NT2/D1 (cell line): ENCODE measurements around the gene PDE4C.
A peak's percentile ranks its signal among the peaks of the same experiment; 100 is the strongest.

ENCODE experiments used
- DNase-seq: peaks from one replicate; pipeline ENCODE4 v3.0.0-alpha.2; 2011; ENCODE audit warnings: low read depth, low spot score
- H3K27me3 ChIP-seq: 2 replicates; pipeline ENCODE4 v1.6.0; 2011; ENCODE audit warnings: mild to moderate bottlenecking; ENCODE audit not compliant: insufficient read length, insufficient read depth
- H3K36me3 ChIP-seq: 2 replicates; pipeline ENCODE4 v1.6.1; 2011; ENCODE audit warnings: mild to moderate bottlenecking, low read length, mixed read lengths; ENCODE audit not compliant: insufficient read depth, insufficient read length
- H3K4me1 ChIP-seq: 2 replicates; pipeline ENCODE4 v1.5.1; 2011; ENCODE audit not compliant: insufficient read depth, insufficient read length
- H3K4me3 ChIP-seq: 2 replicates; pipeline ENCODE4 v1.5.1; 2011; ENCODE audit warnings: low read depth; ENCODE audit not compliant: insufficient read length
- H3K9ac ChIP-seq: 2 replicates; pipeline ENCODE4 v1.6.0; 2011; ENCODE audit warnings: low read depth; ENCODE audit not compliant: insufficient read length
- H3K9me3 ChIP-seq: 2 replicates; pipeline ENCODE4 v1.5.1; 2011; ENCODE audit warnings: mild to moderate bottlenecking, low read length; ENCODE audit not compliant: insufficient read depth
- SUZ12 ChIP-seq: IDR thresholded peaks from 2 replicates; pipeline ENCODE4 v1.6.1; 2011; ENCODE audit not compliant: insufficient read length, insufficient read depth; ENCODE audit errors: extremely low read depth
- YY1 ChIP-seq: IDR thresholded peaks from 2 replicates; pipeline ENCODE4 v1.6.1; 2011; ENCODE audit not compliant: insufficient read length, insufficient read depth
- ZNF274 ChIP-seq: IDR thresholded peaks from 2 replicates; pipeline ENCODE4 v1.6.1; 2011; ENCODE audit warnings: mild to moderate bottlenecking, low read depth, low read length

PDE4C gene

DNA sequence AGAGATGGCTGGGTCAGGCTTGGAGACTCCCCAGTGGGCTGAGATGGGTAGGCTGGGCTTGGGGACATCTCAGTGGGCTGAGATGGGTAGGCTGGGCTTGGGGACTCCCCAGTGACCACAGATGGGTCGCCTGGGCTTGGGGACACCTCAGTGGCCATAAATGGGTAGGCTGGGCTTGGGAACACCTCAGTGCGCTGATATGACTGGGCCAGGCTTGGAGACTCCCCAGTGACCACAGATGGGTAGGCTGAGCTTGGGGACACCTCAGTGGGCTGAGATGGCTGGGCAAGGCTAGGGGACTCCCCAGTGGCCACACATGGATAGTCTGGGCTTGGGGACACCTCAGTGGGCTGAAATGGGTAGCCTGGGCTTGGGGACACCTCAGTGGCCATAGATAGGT is 35.2 kb upstream of the PDE4C start:
- peaks cover 30% of the 10 kb centered on the region for H3K27me3 ChIP-seq
- no peak overlapping the region for H3K4me3 ChIP-seq
- H3K4me1 ChIP-seq, result no peaks in the 10 kb centered on the region
- no peak for DNase-seq
- H3K36me3 ChIP-seq, result peaks cover 27% of the 10 kb centered on the region
- no peak overlapping the region for H3K9ac ChIP-seq
- no peak for TF ChIP-seq YY1
- TF ChIP-seq SUZ12, result no peak
- no peak for TF ChIP-seq ZNF274
- no peaks in the 10 kb centered on the region for H3K9me3 ChIP-seq

DNA sequence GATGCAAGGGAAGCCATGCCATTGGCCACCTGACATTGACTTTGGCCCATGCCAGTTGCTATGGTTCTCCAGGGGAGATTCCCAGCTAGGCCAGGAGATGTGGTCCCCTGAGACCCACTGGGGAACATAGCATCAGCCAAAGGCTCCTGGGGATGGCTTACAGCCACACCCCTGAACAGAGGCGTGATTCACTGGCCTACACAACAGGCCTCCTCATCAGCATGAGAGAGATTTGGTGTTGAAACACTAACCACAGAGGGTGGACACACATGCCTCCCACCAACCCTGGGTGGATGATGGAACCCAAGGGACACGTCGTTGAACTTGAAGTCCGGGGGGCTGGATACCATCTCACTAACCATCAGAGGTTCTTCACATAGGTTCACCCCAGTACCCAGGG is 33.7 kb upstream of the PDE4C start:
- Histone ChIP-seq H3K4me1 (peaks cover 6% of the 10 kb centered on the region), H3K9ac (no peak overlapping the region), H3K9me3 (no peaks in the 10 kb centered on the region), H3K27me3 (peaks cover 36% of the 10 kb centered on the region), H3K4me3 (no peak overlapping the region), H3K36me3 (peaks cover 12% of the 10 kb centered on the region)
- no peak for TF ChIP-seq ZNF274
- no peak for TF ChIP-seq YY1
- TF ChIP-seq SUZ12, result no peak
- no peak for DNase-seq

DNA sequence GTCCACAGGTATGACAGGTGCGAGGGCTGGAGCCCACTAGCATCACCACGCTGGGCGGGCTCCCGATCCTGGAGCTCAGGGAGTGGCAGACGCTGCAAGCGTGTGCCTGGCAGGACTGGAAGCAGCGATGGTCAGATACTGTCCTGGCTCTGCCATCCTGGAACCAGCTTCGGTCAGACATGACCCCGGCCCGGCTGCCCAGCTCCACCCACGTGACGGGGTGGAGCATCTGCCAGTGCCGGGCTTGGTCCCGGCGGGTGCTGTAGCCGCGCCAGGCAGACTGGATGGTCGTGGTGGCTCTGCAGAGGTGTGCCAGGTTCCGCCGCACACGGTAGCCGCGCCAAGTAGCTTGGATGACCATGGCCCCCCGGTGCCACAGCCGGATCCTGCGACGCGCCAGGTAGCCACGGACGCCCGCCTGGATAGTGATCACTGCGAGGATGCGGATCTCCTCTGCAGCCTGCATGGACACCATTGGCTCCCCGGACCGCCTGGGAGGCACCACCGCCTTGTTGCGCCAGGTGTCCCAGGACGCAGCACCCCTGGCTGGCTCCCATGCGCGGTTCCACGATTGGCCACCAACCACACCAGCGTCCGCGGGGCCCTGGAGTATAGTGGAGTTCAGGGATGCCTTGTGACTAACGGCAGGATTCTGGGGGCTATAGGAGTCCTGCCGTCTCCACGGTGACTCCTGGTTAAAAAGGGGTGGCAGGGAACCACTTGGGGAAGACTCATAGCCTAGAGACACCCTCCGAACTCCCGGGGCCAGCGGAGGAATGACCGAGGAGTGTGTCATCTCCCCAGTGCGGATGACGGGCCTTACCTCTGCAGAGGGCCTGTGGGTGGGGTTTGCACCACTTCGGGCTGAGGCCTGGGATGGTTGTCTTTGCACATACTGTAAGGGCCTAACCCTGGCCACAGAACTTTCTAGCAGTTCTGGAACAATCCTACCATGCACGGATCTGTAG is 31.5 kb upstream of the PDE4C start:
- Histone ChIP-seq H3K36me3 (no peaks in the 10 kb centered on the region), H3K9me3 (no peaks in the 10 kb centered on the region), H3K9ac (no peak overlapping the region), H3K4me1 (peaks cover 12% of the 10 kb centered on the region), H3K4me3 (no peak overlapping the region), H3K27me3 (peaks cover 56% of the 10 kb centered on the region)
- DNase-seq, result no peak
- TF ChIP-seq ZNF274 (no peak), YY1 (no peak)

DNA sequence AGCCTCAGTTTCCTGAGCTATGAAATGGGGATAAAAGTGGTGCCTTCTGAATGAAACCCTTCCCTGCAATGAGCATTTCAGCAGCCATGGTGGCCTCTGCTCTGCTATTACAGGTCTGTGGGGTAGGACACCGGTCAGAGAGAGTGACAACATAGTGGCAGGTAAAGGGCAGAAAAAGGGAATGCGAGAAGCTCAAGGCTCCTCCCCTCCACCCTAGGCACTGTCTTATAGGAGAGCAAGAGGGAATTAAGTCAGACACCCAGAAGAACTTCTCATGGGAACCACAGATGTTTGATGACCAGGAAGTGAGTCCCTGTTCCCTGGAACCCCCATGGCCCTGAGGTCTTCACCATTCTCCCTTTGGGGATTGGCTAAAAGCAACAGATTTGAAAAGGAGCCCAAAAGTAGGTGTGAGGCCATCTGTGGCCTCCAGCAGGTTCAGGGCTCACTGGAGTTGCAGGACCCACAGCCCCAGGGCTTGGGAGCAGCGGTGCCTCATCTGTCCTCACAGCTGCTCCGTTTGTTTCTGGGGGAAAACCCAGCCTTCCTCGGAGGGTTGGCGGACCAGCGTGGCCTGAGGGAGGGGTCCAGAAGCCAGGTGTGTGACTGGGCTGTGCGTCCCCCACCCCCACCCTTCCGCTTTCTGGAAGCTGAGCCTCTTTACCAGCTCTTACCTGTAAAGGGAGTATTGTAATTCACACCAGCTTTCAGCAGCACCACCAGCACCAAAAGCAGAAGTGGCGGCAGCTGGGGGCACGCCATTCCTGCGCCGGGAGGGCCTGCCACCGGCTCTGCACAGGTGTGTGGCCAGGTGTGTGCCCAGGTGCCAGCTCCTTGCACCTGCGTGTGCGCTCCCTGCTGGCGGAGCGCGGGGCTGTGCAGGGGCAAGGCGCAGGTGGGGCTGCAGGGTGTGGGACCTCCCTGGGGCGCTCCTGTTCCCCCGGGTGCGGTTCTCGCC is 28.6 kb upstream of the PDE4C start:
- peaks cover 12% of the 10 kb centered on the region for H3K4me1 ChIP-seq
- DNase-seq, result no peak
- H3K9me3 ChIP-seq, result peaks cover 5% of the 10 kb centered on the region; the same call in 1 of the 2 replicates
- no peaks in the 10 kb centered on the region for H3K36me3 ChIP-seq
- TF ChIP-seq YY1 (no peak), ZNF274 (no peak), SUZ12 (no peak)
- no peak overlapping the region for H3K4me3 ChIP-seq
- H3K27me3 ChIP-seq, result peaks cover 56% of the 10 kb centered on the region
- peak overlapping the region; percentile 46 for H3K9ac ChIP-seq

DNA sequence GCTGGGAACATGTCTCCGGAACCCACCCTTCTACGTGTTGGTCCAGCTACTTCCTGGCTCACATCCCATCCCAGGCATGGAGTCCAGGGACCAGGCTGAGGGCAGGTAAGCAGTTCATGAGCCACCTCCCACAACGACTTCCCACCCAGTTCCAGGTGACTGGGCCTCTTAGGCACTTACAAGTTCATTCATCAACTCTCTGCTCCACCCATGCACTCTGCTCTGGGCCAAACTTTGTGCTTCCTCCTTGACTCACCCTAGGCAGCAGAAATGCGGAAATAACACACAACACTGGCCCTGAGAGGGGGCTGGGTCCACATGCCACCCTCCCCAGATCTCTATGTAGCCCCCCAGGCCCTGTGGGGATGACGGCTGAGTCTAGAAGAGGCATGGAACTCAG is 27.5 kb upstream of the PDE4C start:
- no peak for TF ChIP-seq SUZ12
- TF ChIP-seq ZNF274, result no peak
- TF ChIP-seq YY1, result no peak
- no peak for DNase-seq
- H3K36me3 ChIP-seq, result no peaks in the 10 kb centered on the region
- H3K9ac ChIP-seq, result no peak overlapping the region
- peaks cover 5% of the 10 kb centered on the region; the same call in 1 of the 2 replicates for H3K9me3 ChIP-seq
- H3K27me3 ChIP-seq, result peaks cover 44% of the 10 kb centered on the region
- peaks cover 12% of the 10 kb centered on the region for H3K4me1 ChIP-seq
- no peak overlapping the region for H3K4me3 ChIP-seq

DNA sequence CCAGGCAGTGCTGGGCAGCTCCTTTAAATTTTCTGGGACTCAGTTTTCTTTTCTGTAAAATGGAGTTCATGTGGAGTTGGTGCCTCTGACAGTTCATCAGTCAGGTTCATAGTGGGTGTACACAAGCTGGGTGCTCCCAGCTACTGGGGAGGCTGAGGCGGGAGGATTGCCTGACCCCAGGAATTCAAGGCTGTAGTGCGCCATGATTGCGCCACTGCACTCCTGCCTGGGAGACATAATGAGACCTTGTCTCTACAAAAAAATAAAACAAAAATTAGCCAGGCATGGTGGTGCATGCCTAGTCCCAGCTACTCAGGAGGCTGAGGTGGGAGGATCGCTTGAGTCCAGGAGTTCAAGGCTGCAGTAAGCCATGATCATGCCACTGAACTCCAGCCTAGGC is 26.9 kb upstream of the PDE4C start:
- Histone ChIP-seq H3K4me3 (no peak overlapping the region), H3K4me1 (peaks cover 12% of the 10 kb centered on the region), H3K36me3 (no peaks in the 10 kb centered on the region), H3K9ac (no peak overlapping the region), H3K27me3 (peaks cover 39% of the 10 kb centered on the region), H3K9me3 (peaks cover 5% of the 10 kb centered on the region; the same call in 1 of the 2 replicates)
- no peak for DNase-seq
- TF ChIP-seq ZNF274 (no peak), SUZ12 (no peak), YY1 (no peak)

DNA sequence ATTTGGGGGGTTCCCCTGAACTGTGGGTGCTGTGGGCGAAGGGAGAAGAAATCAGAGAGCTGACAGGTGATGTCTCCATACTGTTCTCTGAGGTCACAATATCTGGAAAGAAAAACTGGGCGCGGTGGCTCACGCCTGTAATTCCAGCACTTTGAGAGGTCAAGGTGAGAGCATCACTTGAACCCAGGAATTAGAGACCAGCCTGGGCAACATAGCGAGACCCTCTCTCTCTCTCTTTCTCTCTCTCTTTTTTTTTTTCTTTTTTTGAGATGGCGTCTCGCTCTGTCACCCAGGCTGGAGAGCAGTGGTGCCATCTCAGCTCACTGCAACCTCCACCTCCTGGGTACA is 26.1 kb upstream of the PDE4C start:
- peaks cover 12% of the 10 kb centered on the region for H3K4me1 ChIP-seq
- TF ChIP-seq SUZ12, result no peak
- H3K4me3 ChIP-seq, result no peak overlapping the region
- DNase-seq, result no peak
- H3K9me3 ChIP-seq, result peaks cover 5% of the 10 kb centered on the region; the same call in 1 of the 2 replicates
- H3K27me3 ChIP-seq, result peaks cover 39% of the 10 kb centered on the region
- no peaks in the 10 kb centered on the region for H3K36me3 ChIP-seq
- no peak overlapping the region for H3K9ac ChIP-seq
